Hepatocyte (in vitro differentiated cells): ENCODE measurements around the gene MMP10. TPM values are rescaled to one million over a fixed set of nuclear protein-coding genes. Genes with fewer than 3 reads are reported as not detected.
A peak's percentile ranks its signal among the peaks of the same experiment; 100 is the strongest.
"Not testable (repeated sequence)": the region's sequence is repeated elsewhere in the genome, so short reads cannot be mapped to it uniquely, and the experiment has no call there.

Experiments
- DNase-seq: peaks from one replicate; pipeline ENCODE4 v3.0.0-alpha.2; 2016; ENCODE audit warnings: low spot score
- H2AFZ ChIP-seq: fragments of 200-600 bp; sonication (generic); 2 replicates; pipeline ENCODE4 v1.6.0; 2016; ENCODE audit warnings: antibody characterized with exemption, mild to moderate bottlenecking
- H3K27ac ChIP-seq: fragments of 200-600 bp; sonication (generic); 2 replicates; pipeline ENCODE4 v1.5.1; 2016; ENCODE audit warnings: mild to moderate bottlenecking
- H3K27me3 ChIP-seq: fragments of 200-600 bp; sonication (generic); 2 replicates; pipeline ENCODE4 v1.6.1; 2016
- H3K36me3 ChIP-seq: fragments of 200-600 bp; sonication (generic); replicated peaks from 2 replicates; pipeline ENCODE4 v1.5.1; 2016; ENCODE audit warnings: low read depth; ENCODE audit not compliant: insufficient read depth
- H3K4me1 ChIP-seq: fragments of 200-600 bp; sonication (generic); 2 replicates; pipeline ENCODE4 v1.5.1; 2016; ENCODE audit warnings: mild to moderate bottlenecking, moderate library complexity; ENCODE audit not compliant: insufficient read depth
- H3K4me2 ChIP-seq: fragments of 200-600 bp; sonication (generic); 2 replicates; pipeline ENCODE4 v1.6.0; 2016
- H3K4me3 ChIP-seq: fragments of 200-600 bp; sonication (generic); 2 replicates; pipeline ENCODE4 v1.5.1; 2016; ENCODE audit warnings: mild to moderate bottlenecking
- H3K79me2 ChIP-seq: fragments of 200-600 bp; sonication (generic); 2 replicates; pipeline ENCODE4 v1.6.0; 2017; ENCODE audit warnings: mild to moderate bottlenecking
- H3K9me2 ChIP-seq: fragments of 200-600 bp; sonication (generic); replicated peaks from 2 replicates; pipeline ENCODE4 v1.6.0; 2017; ENCODE audit warnings: mild to moderate bottlenecking; ENCODE audit not compliant: insufficient read depth
- H3K9me3 ChIP-seq: fragments of 200-600 bp; sonication (generic); 2 replicates; pipeline ENCODE4 v1.5.1; 2016; ENCODE audit warnings: low read depth, mild to moderate bottlenecking
- H4K20me1 ChIP-seq: fragments of 200-600 bp; sonication (generic); 2 replicates; pipeline ENCODE4 v1.6.0; 2016; ENCODE audit warnings: mild to moderate bottlenecking; ENCODE audit not compliant: insufficient read depth, poor library complexity, severe bottlenecking
- EZH2 ChIP-seq: fragments of 200-600 bp; sonication (generic); IDR thresholded peaks from 2 replicates; pipeline ENCODE4 v1.6.1; 2016; ENCODE audit warnings: antibody characterized with exemption, mild to moderate bottlenecking, borderline replicate concordance
- EZH2phosphoT487 ChIP-seq: fragments of 200-600 bp; sonication (generic); IDR thresholded peaks from one replicate; pipeline ENCODE4 v1.6.1; 2018; ENCODE audit warnings: antibody characterized with exemption, mild to moderate bottlenecking, low read depth, moderate library complexity; ENCODE audit not compliant: unreplicated experiment, severe bottlenecking
- WGBS: methylation state at CpG from one replicate; pipeline ENCODE4 v1.1.6; 2016; ENCODE audit warnings: low lambda C conversion rate; ENCODE audit errors: missing lambda C conversion rate; 5-methylcytosine and 5-hydroxymethylcytosine counted together
- polyA plus RNA-seq: library from polyadenylated mRNA; unstranded; fragments of >200 nt; fragmentation: Nextera tagmentation; extraction: Ambion mirVana; gene quantifications from 2 replicates; pipeline ENCODE4 v1.2.1, GENCODE V29; 2016
- total RNA-seq: library from RNA; depleted of rRNA; stranded (reverse); fragments of >200 nt; gene quantifications from 2 replicates; pipeline ENCODE4 v1.2.3, GENCODE V29; 2014
- TF ChIP-seq, protein P1 (sequence below): fragments of 200-600 bp; sonication (generic); IDR thresholded peaks from 2 replicates; pipeline ENCODE4 v1.5.1; 2016; ENCODE audit warnings: antibody characterized with exemption, mild to moderate bottlenecking; ENCODE audit not compliant: poor library complexity

MMP10 gene
- total and polyA plus RNA-seq, 2 experiments from 2014 or later, result 1.5 to 2.3 TPM

DNA sequence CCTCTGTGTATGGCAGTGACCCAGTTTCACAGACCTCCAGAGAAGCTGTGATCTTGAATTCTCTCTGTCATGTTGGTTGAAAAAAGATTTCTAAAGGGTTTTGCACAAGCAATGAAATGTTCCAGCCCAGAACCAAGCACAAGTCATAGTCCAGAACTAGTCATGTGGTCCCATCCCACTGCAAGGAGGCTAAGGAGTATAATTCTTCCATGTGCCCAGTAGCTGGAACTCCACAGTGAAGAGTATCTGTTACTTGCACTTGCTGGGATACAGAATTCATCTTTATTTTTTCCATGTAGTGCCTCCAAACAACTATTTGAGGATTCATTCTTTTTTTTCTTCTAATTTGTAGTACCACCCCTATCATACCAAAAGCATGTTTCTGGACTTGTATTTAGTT lies 45.8 kb downstream of the MMP10 start:
- Histone ChIP-seq H3K79me2 (no peaks in the 10 kb centered on the region), H3K4me1 (no peaks in the 10 kb centered on the region), H4K20me1 (no peaks in the 10 kb centered on the region), H3K9me3 (no peaks in the 10 kb centered on the region), H3K4me3 (no peak overlapping the region), H3K27ac (no peak overlapping the region), H3K4me2 (no peak overlapping the region), H3K36me3 (no peaks in the 10 kb centered on the region), H3K9me2 (no peaks in the 10 kb centered on the region), H3K27me3 (no peaks in the 10 kb centered on the region), H2AFZ (no peak overlapping the region)
- TF ChIP-seq, protein P1, sequence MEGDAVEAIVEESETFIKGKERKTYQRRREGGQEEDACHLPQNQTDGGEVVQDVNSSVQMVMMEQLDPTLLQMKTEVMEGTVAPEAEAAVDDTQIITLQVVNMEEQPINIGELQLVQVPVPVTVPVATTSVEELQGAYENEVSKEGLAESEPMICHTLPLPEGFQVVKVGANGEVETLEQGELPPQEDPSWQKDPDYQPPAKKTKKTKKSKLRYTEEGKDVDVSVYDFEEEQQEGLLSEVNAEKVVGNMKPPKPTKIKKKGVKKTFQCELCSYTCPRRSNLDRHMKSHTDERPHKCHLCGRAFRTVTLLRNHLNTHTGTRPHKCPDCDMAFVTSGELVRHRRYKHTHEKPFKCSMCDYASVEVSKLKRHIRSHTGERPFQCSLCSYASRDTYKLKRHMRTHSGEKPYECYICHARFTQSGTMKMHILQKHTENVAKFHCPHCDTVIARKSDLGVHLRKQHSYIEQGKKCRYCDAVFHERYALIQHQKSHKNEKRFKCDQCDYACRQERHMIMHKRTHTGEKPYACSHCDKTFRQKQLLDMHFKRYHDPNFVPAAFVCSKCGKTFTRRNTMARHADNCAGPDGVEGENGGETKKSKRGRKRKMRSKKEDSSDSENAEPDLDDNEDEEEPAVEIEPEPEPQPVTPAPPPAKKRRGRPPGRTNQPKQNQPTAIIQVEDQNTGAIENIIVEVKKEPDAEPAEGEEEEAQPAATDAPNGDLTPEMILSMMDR, result no peak
- TF ChIP-seq EZH2 (no peak), EZH2phosphoT487 (no peak)
- DNase-seq, result no peak

GRCh38 chr11:102733232-102733875 lies 47.1 kb downstream of the MMP10 start:
- TF ChIP-seq EZH2, result no peak
- TF ChIP-seq, protein P1, result peak; percentile 63
- Histone ChIP-seq H2AFZ (no peak overlapping the region), H4K20me1 (no peaks in the 10 kb centered on the region), H3K4me1 (no peaks in the 10 kb centered on the region), H3K9me3 (no peaks in the 10 kb centered on the region), H3K79me2 (no peaks in the 10 kb centered on the region), H3K4me2 (no peak overlapping the region), H3K4me3 (no peak overlapping the region), H3K27ac (no peak overlapping the region), H3K36me3 (no peaks in the 10 kb centered on the region), H3K27me3 (no peaks in the 10 kb centered on the region), H3K9me2 (no peaks in the 10 kb centered on the region)
- 49% methylated on average over 8 of the region's 8 CpGs for WGBS
- DNase-seq, result peak; percentile 83

- DNase-seq, result peak; percentile 9
- not testable (repeated sequence) for H4K20me1 ChIP-seq, H3K9me2 ChIP-seq, H2AFZ ChIP-seq, H3K79me2 ChIP-seq, H3K27ac ChIP-seq, H3K4me3 ChIP-seq, H3K9me3 ChIP-seq, H3K4me2 ChIP-seq, H3K36me3 ChIP-seq, H3K27me3 ChIP-seq, H3K4me1 ChIP-seq
- 85% methylated on average over 4 of the region's 8 CpGs for WGBS
Observed at GRCh38 chr11:102730944-102731343, 49.5 kb downstream of the MMP10 start.

- WGBS, result 56% methylated on average over 9 of the region's 9 CpGs
- H3K4me3 ChIP-seq, result no peak overlapping the region
- peak overlapping the region; percentile 17 for H3K4me2 ChIP-seq
- H4K20me1 ChIP-seq, result no peaks in the 10 kb centered on the region
- no peaks in the 10 kb centered on the region for H3K36me3 ChIP-seq
- peak; percentile 12 for DNase-seq
- no peaks in the 10 kb centered on the region for H3K9me3 ChIP-seq
- H3K79me2 ChIP-seq, result no peaks in the 10 kb centered on the region
- peak overlapping the region; percentile 64 for H3K27ac ChIP-seq
- H3K9me2 ChIP-seq, result no peaks in the 10 kb centered on the region
- TF ChIP-seq, protein P1, result no peak
- TF ChIP-seq EZH2phosphoT487, result no peak
- TF ChIP-seq EZH2, result no peak
- H3K4me1 ChIP-seq, result no peaks in the 10 kb centered on the region
- H3K27me3 ChIP-seq, result no peaks in the 10 kb centered on the region
- H2AFZ ChIP-seq, result no peak overlapping the region
Observed at GRCh38 chr11:102729849-102730815, 50.3 kb downstream of the MMP10 start.
